SK-N-SH (cell line): Measurements from ENCODE around the gene ZEB2. TPM values are rescaled to one million over a fixed set of nuclear protein-coding genes. Genes with fewer than 3 reads are reported as not detected.

ENCODE experiments used
- CTCF ChIA-PET: fragments of 300-600, 350-600 bp; formaldehyde crosslinking; extraction: SDS; loops from one replicate; lab custom pipeline; 2021; lab: Yijun Ruan, JAX
- POLR2A ChIA-PET: fragments of 350-600 bp; sonication (Branson Sonifier 250); formaldehyde crosslinking; extraction: SDS; loops from one replicate; lab custom pipeline; 2020; ENCODE audit warnings: antibody characterized with exemption, inconsistent platforms; lab: Yijun Ruan, JAX
- DNase-seq: peaks from one replicate; pipeline ENCODE4 v3.0.0; 2012
- H2AFZ ChIP-seq: fragments of 200-600 bp; sonication (generic); 2 replicates; pipeline ENCODE4 v1.8.1; 2016; ENCODE audit warnings: antibody characterized with exemption, mild to moderate bottlenecking, low read depth
- H3F3A ChIP-seq: fragments of 200-600 bp; sonication (generic); replicated peaks from 2 replicates; pipeline ENCODE3; 2016; ENCODE audit warnings: antibody characterized with exemption, mild to moderate bottlenecking; ENCODE audit not compliant: insufficient read depth
- H3K27ac ChIP-seq, 2 experiments: fragments of 200-500 bp in 1 of 2; fragments of 200-600 bp in 1 of 2; sonication (Bioruptor generic) in 1 of 2; sonication (generic), shearing (Covaris generic) in 1 of 2; 2 replicates each; pipeline versions ENCODE4 v1.5.1 to v1.6.1; 2014 to 2016; ENCODE audit warnings: low read depth in 2 of 2, inconsistent platforms in 1 of 2, low read length in 1 of 2, mild to moderate bottlenecking in 1 of 2, mixed read lengths in 1 of 2
- H3K27me3 ChIP-seq: fragments of 200-600 bp; sonication (generic), shearing (Covaris generic); 2 replicates; pipeline ENCODE4 v1.6.1; 2016; ENCODE audit warnings: mixed run types; ENCODE audit not compliant: insufficient read depth
- H3K36me3 ChIP-seq, 2 experiments: fragments of 200-500 bp in 1 of 2; fragments of 200-600 bp in 1 of 2; sonication (Bioruptor generic) in 1 of 2; sonication (generic) in 1 of 2; replicated peaks in 1 of 2; 2 replicates each; pipeline versions ENCODE3 to v1.5.1; 2014 to 2016; ENCODE audit warnings: low read length in 1 of 2, mild to moderate bottlenecking in 1 of 2; ENCODE audit not compliant: insufficient read depth in 2 of 2, control insufficient read depth in 1 of 2
- H3K4me1 ChIP-seq, 2 experiments: fragments of 200-500 bp in 1 of 2; fragments of 200-600 bp in 1 of 2; sonication (Bioruptor generic) in 1 of 2; sonication (generic), shearing (Covaris generic) in 1 of 2; 2 replicates each; pipeline versions ENCODE4 v1.5.1 to v1.6.1; 2014 to 2016; ENCODE audit warnings: low read depth in 1 of 2, low read length in 1 of 2, mixed run types in 1 of 2; ENCODE audit not compliant: insufficient read depth in 2 of 2, control insufficient read depth in 1 of 2
- H3K4me2 ChIP-seq: fragments of 200-600 bp; sonication (generic), shearing (Covaris generic); 2 replicates; pipeline ENCODE4 v1.6.1; 2017; ENCODE audit warnings: mixed run types
- H3K4me3 ChIP-seq, 2 experiments: fragments of 200-500 bp in 1 of 2; fragments of 200-600 bp in 1 of 2; sonication (Bioruptor generic) in 1 of 2; sonication (generic), shearing (Covaris generic) in 1 of 2; 2 replicates each; pipeline versions ENCODE4 v1.5.1 to v1.8.1; 2014 to 2016; ENCODE audit warnings: low read depth in 2 of 2, inconsistent platforms in 1 of 2, low read length in 1 of 2, mild to moderate bottlenecking in 1 of 2, mixed read lengths in 1 of 2, moderate library complexity in 1 of 2
- H3K79me2 ChIP-seq: fragments of 200-600 bp; sonication (generic); 2 replicates; pipeline ENCODE4 v1.8.1; 2017; ENCODE audit warnings: mild to moderate bottlenecking; ENCODE audit not compliant: insufficient read depth
- H3K9ac ChIP-seq: fragments of 200-600 bp; sonication (generic); 2 replicates; pipeline ENCODE4 v1.6.1; 2017; ENCODE audit warnings: mixed run types
- H3K9me2 ChIP-seq: fragments of 200-600 bp; sonication (generic); 2 replicates; pipeline ENCODE4 v1.6.1; 2017; ENCODE audit warnings: mixed run types
- H3K9me3 ChIP-seq: fragments of 200-600 bp; sonication (generic); 2 replicates; pipeline ENCODE4 v1.6.1; 2017; ENCODE audit warnings: mixed run types, mild to moderate bottlenecking, moderate library complexity
- H4K20me1 ChIP-seq: fragments of 200-600 bp; sonication (generic); 2 replicates; pipeline ENCODE4 v1.6.1; 2017; ENCODE audit warnings: mild to moderate bottlenecking, mixed run types; ENCODE audit not compliant: insufficient read depth
- ELF1 ChIP-seq: IDR thresholded peaks from 2 replicates; pipeline ENCODE4 v1.4.0; 2012
- EP300 ChIP-seq, 2 experiments: IDR thresholded peaks; 2 replicates each; pipeline versions ENCODE4 v1.4.0 to v1.6.1; 2012; ENCODE audit warnings: borderline replicate concordance in 1 of 2, low read depth in 1 of 2, low read length in 1 of 2
- EZH2phosphoT487 ChIP-seq: fragments of 200-600 bp; sonication (generic); IDR thresholded peaks from 2 replicates; pipeline ENCODE4 v1.6.1; 2017; ENCODE audit warnings: low read depth, mixed run types, mild to moderate bottlenecking, antibody characterized with exemption, moderate library complexity, borderline replicate concordance
- FOSL2 ChIP-seq: IDR thresholded peaks from 2 replicates; pipeline ENCODE4 v1.4.0; 2012; ENCODE audit warnings: low read depth, mild to moderate bottlenecking, moderate library complexity, borderline replicate concordance
- JUND ChIP-seq: IDR thresholded peaks from 2 replicates; pipeline ENCODE4 v1.4.0; 2012
- MXI1 ChIP-seq: IDR thresholded peaks from 2 replicates; pipeline ENCODE4 v1.6.1; 2012; ENCODE audit warnings: mild to moderate bottlenecking, low read depth, low read length, improper control_type of control experiment
- POLR2AphosphoS5 ChIP-seq: IDR thresholded peaks from 2 replicates; pipeline ENCODE4 v1.6.1; 2012; ENCODE audit warnings: low read depth, low read length
- REST ChIP-seq: IDR thresholded peaks from 2 replicates; pipeline ENCODE4 v1.6.1; 2012; ENCODE audit warnings: mild to moderate bottlenecking, low read depth, low read length, moderate library complexity
- TAF1 ChIP-seq: IDR thresholded peaks from 2 replicates; pipeline ENCODE4 v1.6.1; 2012; ENCODE audit warnings: low read depth, mild to moderate bottlenecking, low read length, moderate library complexity, borderline replicate concordance
- ZBTB33 ChIP-seq: IDR thresholded peaks from 2 replicates; pipeline ENCODE4 v1.4.0; 2012; ENCODE audit warnings: low read depth, borderline replicate concordance
- WGBS: methylation state at CpG from one replicate; pipeline ENCODE4 v1.1.6; 2017; ENCODE audit warnings: low lambda C conversion rate; 5-methylcytosine and 5-hydroxymethylcytosine counted together
- polyA plus RNA-seq, 3 experiments: library from polyadenylated mRNA; depleted of rRNA; stranded (reverse); fragments of >200 nt; gene quantifications; 2 replicates each; pipeline ENCODE4 v1.2.3, GENCODE V29; 2012

The ZEB2 gene
- polyA plus RNA-seq, 1 of the 3 experiments (the other 2 are of a cell fraction) = 16.3 TPM

- Histone ChIP-seq H3K4me3 (no peak overlapping the region), H3K27ac (no peak overlapping the region), H3K9me2 (no peaks in the 10 kb centered on the region), H3K79me2 (peaks cover 74% of the 10 kb centered on the region), H4K20me1 (peaks cover 30% of the 10 kb centered on the region), H3K9me3 (no peaks in the 10 kb centered on the region), H3K36me3 (peaks cover 5 to 38% of the 10 kb centered on the region in 2 experiments), H3K4me2 (no peak overlapping the region)
- POLR2A ChIA-PET = no interaction called here
- WGBS = 42% methylated on average over 2 of the region's 2 CpGs
- DNase-seq = no peak
- TF ChIP-seq REST = no peak
- TF ChIP-seq POLR2AphosphoS5 = no peak
- TF ChIP-seq, all 33 proteins: peak for 0
- Histone ChIP-seq H3K4me1 (peaks cover 15 to 32% of the 10 kb centered on the region in 2 experiments; a peak in 3 of 4 replicates), H3K9ac (no peak overlapping the region), H2AFZ (no peak overlapping the region), H3K27me3 (no peaks in the 10 kb centered on the region), H3F3A (peaks cover 4% of the 10 kb centered on the region)
- CTCF ChIA-PET = interaction anchor here (0.7 kb wide), 1 partner anchor 108 kb away, joined by 3 read pairs; no protein-coding TSS in a partner anchor
These were observed 78.2 kb downstream of the ZEB2 start for GRCh38 chr2:144441711-144442141.

GRCh38 chr2:144439993-144440392, 79.9 kb downstream of the ZEB2 start:
- H3K36me3 ChIP-seq = peaks cover 2 to 39% of the 10 kb centered on the region in 2 experiments
- peaks cover 4% of the 10 kb centered on the region for H3F3A ChIP-seq
- H3K4me1 ChIP-seq = peaks cover 15 to 32% of the 10 kb centered on the region in 2 experiments; a peak in 3 of 4 replicates
- no peak overlapping the region for H3K4me3 ChIP-seq
- H2AFZ ChIP-seq = no peak overlapping the region
- H3K9me3 ChIP-seq = no peaks in the 10 kb centered on the region
- no peaks in the 10 kb centered on the region for H3K27me3 ChIP-seq
- POLR2A ChIA-PET = no interaction called here
- TF ChIP-seq EZH2phosphoT487 (no peak), MXI1 (no peak), FOSL2 (no peak), JUND (no peak), ZBTB33 (no peak), EP300 (IDR thresholded peaks at IDR 0.05; ENCODE audit: borderline replicate concordance in 1 of 2, low read depth in 1 of 2, low read length in 1 of 2) (no peak), TAF1 (no peak), ELF1 (no peak)
- TF ChIP-seq, all 33 proteins: peak for 0
- Histone ChIP-seq H3K79me2 (peaks cover 72% of the 10 kb centered on the region), H3K9ac (no peak overlapping the region), H3K4me2 (no peak overlapping the region), H3K27ac (peak overlapping the region in 1 of 2 experiments; percentile 90; a peak in 2 of 4 replicates), H3K9me2 (no peaks in the 10 kb centered on the region), H4K20me1 (peaks cover 23% of the 10 kb centered on the region; the same call in 1 of the 2 replicates)
- WGBS = 95% methylated on average over 1 of the region's 1 CpG
- DNase-seq = no peak
- CTCF ChIA-PET = interaction anchor here (1.2 kb wide), 1 partner anchor 9 kb away, joined by 5 read pairs; no protein-coding TSS in a partner anchor
